ENCODE measurements around the gene DMRT2.

The DMRT2 gene

DNA sequence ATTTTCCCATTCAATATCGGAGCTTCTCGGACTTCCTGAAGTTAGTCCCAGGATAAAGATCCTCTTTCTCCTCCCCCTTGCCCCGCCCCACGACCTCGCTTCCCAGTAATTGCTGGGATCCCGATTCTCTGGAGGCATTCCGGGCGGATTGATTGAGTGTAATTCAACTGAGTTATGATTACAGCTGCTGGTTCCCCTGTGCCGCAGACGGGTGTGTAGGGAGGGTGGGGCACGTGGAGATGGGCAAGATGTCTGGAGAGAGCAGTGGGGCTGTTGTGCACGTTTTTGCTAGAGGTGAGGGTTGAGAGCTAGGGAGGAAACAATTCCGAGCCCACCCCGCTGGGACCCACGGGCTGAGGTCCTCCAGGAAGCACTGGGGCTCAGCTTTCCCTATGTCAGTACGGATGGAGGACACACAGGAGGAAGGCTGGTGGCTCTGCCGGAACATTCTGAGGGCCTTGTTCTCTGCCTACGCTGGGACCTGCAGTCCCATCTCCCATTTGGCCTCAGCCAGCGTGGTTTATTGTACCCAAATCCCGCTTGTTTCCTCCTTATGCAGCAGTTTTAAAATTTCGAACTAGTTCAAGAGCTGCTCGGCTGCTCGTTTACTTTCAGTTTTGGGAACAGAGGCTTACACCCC is 2.4 kb upstream of the DMRT2 start:
- DNase-seq (ENCODE audit: low read depth in 3 of 3) = no peak

DNA sequence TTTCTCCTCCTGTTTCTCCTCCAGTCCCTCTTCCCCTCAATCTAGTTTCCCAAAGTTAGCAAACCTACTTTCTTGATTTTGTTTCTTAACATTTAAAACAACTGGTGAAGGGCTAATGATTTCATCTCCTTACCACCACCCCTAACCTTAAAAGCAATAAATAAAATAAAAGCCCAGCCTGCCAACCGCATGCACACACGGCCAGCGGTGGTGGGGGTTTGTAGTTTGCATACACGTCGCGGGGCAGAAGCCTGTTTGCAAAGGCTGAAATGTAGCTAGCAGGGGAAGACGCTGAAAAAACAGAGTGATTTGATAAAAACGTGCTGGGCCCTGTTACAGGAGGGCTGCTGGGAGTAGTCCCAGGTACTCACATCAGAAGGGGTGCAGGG is 1.9 kb upstream of the DMRT2 start:
- no peak for DNase-seq (ENCODE audit: low read depth in 3 of 3)

DNA sequence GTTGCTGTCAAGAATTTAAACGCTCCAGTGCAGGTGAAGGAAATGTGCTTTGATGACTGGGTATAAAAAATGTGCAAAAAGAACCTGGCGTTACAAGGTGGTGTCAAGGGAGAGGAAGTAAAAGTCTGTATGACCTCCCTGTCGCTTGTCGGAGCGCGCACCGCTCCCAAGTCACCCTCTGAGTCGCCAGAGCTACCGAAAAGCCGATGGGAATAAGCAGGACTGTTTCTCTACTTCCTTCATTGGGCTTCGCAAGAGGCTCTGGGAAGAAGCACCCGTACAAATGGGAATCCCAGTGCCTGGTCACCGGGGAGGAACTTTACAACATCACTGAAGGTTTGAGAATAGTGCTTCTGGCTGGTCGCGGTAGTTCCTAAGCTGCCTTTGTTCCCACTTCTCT is 1.3 kb upstream of the DMRT2 start:
- DNase-seq (ENCODE audit: low read depth in 3 of 3) = no peak

DNA sequence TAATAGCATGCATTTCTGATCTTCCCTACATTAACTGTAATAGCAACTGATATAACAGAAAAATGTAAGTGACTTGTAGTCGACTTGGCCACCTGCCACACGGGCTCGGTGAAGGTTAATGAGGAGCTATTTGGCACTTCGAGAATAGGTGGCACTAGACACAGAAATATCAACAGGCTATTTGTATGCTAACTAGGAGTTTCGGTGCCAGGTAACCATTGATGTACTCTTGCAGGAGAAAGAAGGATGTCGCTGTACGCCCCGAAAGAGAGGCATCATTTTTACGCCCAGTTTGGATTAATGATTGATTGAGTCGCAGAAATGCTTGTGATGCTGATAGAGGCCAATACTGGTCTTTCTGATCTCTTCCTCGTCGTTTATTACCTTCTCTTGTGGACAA is 516 bp upstream of the DMRT2 start:
- DNase-seq (ENCODE audit: low read depth in 3 of 3) = no peak

DNA sequence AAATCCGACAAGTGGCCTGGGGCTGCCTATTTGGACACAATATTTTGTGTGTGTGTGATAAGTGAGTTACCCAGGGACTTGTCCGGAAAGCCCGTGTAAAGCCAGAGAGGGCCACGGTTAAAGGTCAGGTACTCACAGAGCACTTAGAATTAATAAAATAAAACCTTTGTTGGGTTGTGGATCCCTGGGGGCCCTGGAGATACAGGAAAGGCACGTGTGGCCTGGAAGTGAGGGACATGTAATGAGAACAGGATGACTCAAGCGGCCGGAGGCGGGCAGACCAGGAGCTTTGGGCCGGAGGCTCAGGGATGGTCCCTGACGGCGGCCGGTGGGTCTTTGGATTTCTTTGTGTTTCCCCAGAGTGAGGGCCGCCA is 1.0 kb downstream of the DMRT2 start:
- no peak for DNase-seq (ENCODE audit: low read depth in 3 of 3)

- DNase-seq (ENCODE audit: low read depth in 3 of 3) = no peak
These were observed 1.6 kb downstream of the DMRT2 start for GRCh38 chr9:1051584-1052275.

- DNase-seq (ENCODE audit: low read depth in 3 of 3) = no peak
These were observed 2.5 kb downstream of the DMRT2 start for GRCh38 chr9:1052365-1053281.

- DNase-seq (ENCODE audit: low read depth in 3 of 3) = no peak
These were observed 3.1 kb downstream of the DMRT2 start for GRCh38 chr9:1053282-1053621.

DNA sequence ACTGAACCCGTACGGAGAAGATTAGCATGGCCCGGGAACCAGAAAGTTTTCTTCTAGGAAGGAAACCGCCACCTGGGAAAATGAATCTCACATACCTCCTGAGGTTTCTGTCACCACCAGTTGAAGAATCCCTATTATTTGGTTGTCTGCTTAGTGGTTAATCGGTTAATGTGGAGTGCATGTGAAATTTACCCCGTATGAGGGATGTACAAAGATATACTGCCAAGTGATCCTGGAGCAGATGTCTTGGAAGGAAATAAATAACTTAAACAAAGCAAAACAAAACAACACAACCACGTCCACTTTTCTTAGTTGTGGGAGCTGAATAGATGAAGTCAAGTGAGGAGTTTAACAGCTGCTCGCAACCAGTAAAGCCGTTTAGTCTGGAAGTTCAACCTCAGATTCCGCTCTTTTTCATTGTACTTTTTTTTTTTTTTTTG is 3.8 kb downstream of the DMRT2 start:
- DNase-seq (ENCODE audit: low read depth in 3 of 3) = no peak

DNA sequence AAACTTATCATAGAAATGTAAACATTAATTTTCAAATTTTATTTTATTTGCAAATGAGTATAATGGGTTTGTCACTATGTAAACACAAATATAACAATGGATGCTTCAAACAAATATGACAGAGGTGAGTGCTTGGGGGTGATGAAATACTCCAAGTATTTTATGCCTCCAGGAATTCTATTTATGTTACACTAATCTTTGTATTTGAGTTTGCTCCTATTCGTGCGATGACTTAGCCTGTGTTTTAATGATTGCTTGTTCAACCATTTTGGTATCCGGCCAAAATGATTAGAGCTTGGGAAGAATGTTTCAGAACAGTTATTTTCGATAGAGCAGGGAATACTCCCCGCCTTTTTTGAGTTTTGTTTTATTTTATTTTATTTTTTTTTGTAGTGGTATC is 5.0 kb downstream of the DMRT2 start:
- no peak for DNase-seq (ENCODE audit: low read depth in 3 of 3)

DNA sequence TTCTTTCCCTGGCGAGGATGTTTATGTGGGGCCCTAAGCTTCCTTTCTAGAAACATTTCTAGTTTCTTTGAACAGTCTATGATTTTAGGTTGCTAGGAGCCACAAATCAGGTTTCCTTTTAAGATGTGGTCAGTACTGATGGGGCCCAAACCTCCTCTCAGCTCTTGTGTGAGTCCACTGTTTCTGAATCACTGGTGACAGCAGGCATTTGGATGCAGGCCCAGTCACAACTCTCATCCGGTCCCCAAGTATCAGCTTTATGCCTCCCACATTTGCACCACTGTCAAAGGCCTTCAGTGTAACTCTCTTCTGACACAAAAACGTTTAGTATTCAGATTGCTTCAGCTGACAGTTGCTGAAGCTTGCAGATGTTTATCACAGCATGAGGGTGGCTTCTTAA is 7.8 kb downstream of the DMRT2 start:
- DNase-seq (ENCODE audit: low read depth in 3 of 3) = no peak

- DNase-seq (ENCODE audit: low read depth in 3 of 3) = no peak
These were observed 8.8 kb downstream of the DMRT2 start for GRCh38 chr9:1058826-1059487.

DNA sequence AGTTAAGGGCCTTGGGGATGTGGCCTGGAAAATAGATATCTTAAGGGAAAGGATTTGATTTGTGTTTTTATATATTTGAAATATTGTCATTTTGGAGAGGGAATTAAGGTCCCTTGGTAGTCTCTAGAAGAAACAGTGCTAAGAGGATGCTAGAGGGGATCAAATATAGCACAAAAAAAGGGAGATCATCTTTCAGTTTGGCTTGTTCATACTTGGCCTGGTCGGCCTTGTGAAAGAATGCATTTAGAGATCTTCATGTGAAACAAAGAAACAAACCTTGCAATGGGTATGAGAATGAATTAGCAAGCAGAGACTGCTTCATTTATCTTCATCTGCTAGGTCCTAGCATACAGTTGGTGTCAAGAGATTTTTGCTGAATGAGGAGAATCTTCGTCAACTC is 15.0 kb downstream of the DMRT2 start:
- DNase-seq (ENCODE audit: low read depth in 3 of 3) = no peak

- no peak for DNase-seq (ENCODE audit: low read depth in 3 of 3)
These were observed 20.5 kb downstream of the DMRT2 start for GRCh38 chr9:1070692-1071091.

DNA sequence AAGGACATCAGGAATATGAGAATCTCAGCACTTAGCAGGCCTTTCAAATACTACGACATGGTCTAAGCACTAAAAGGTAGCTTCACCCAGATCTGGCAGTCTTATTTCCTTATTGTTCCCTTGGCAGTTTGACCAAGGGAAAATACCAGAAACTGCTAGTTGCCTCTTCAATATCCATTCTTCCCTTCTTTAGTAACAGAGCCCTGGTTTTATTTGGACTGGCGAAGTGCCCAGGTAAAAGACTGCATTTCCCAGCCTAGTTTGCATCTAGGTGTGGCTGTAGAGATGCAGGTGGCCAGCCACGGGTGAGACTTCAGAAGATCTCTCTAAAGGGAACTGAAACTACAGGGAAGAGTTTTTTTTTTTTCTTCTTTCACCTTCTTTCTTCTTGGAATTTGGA is 21.6 kb downstream of the DMRT2 start:
- DNase-seq (ENCODE audit: low read depth in 3 of 3) = no peak

DNA sequence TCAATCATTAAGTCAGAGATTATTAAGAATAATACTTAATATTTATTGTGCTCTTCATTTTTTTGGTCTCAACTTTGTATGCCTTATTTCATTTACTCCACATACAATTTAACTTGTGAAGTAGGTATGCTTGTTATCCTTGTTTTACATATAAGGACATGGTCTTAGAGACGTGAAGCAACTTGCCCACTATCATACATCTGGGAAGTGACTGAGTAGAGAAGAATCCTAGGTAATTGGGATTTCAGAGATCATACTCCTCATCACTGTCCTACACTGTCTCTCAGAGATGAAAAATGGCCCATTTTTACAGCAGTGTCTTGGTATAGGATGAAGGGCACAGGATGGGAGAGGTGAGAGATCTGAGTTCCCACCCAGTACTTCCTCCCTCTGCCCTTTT is 23.3 kb downstream of the DMRT2 start:
- DNase-seq (ENCODE audit: low read depth in 3 of 3) = no peak

GRCh38 chr9:1077616-1078015 is 27.5 kb downstream of the DMRT2 start:
- no peak for DNase-seq (ENCODE audit: low read depth in 3 of 3)

DNA sequence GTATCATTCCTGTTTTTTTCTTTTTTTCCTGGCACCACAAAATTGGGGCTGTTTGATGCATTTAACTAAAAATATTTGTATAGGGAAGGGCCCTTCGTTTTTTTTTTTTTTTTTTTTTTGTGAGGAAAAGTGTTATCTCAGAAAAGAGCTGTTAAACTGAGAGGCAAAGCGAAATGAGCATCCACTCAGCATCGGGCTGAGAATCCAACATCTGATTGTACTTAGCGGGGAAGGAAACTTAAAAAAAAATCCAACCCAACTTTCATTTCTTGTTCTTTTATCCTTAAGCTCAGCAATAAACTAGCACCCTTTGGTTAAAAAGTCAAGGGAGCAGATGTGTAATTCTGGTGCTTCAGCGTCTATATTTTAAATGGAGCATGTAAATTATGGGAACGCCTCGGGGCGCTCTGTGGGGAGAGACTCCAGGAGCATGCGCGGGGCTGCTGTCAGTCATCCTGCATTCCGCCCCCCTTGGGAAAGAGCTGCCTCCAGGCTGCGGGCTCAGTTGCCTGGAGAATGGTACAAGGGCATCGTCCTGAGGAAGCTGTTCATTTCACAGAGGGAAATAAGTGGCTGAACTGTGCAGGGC is 33.3 kb downstream of the DMRT2 start:
- DNase-seq (ENCODE audit: low read depth in 3 of 3) = no peak

- DNase-seq (ENCODE audit: low read depth in 3 of 3) = no peak
These were observed 34.9 kb downstream of the DMRT2 start for GRCh38 chr9:1085086-1085485.

- no peak for DNase-seq (ENCODE audit: low read depth in 3 of 3)
These were observed 36.4 kb downstream of the DMRT2 start for GRCh38 chr9:1086517-1086916.

- DNase-seq (ENCODE audit: low read depth in 3 of 3) = no peak
These were observed 37.1 kb downstream of the DMRT2 start for GRCh38 chr9:1087120-1087881.

Data from stimulated activated CD4-positive, alpha-beta T cell treated with anti-CD3 and anti-CD28 coated beads, TNF-alpha, amount 100 ng/mL, for 48 hours (primary cell).